OCI-LY3 (cell line): ENCODE measurements around the gene SYCP1.
"Not testable (repeated sequence)": the region's sequence is repeated elsewhere in the genome, so short reads cannot be mapped to it uniquely, and the experiment has no call there.

Experiments
- H2AFZ ChIP-seq: fragments of 200-600, 300-600 bp; shearing (Covaris generic); 2 replicates; pipeline ENCODE4 v1.6.0; 2014; ENCODE audit warnings: antibody characterized with exemption, low read depth, low read length
- H3K27ac ChIP-seq: fragments of 200-600, 300-600 bp; sonication (generic); 2 replicates; pipeline ENCODE4 v1.5.1; 2014; ENCODE audit warnings: mild to moderate bottlenecking, low read length, moderate library complexity, mixed read lengths
- H3K27me3 ChIP-seq: fragments of 200-600, 300-600 bp; sonication (generic); 2 replicates; pipeline ENCODE4 v1.6.1; 2014; ENCODE audit warnings: low read depth, low read length, mixed read lengths
- H3K36me3 ChIP-seq: fragments of 200-600, 300-600 bp; sonication (generic); replicated peaks from 2 replicates; pipeline ENCODE3; 2014; ENCODE audit warnings: low read depth, low read length, mixed read lengths
- H3K4me1 ChIP-seq: fragments of 300-600, 200-600 bp; sonication (generic); 2 replicates; pipeline ENCODE4 v1.6.1; 2014; ENCODE audit warnings: low read length, mixed read lengths
- H3K4me2 ChIP-seq: fragments of 200-600, 300-600 bp; sonication (generic); 2 replicates; pipeline ENCODE4 v1.6.1; 2014; ENCODE audit warnings: low read length, mixed read lengths
- H3K4me3 ChIP-seq: fragments of 300-600, 200-600 bp; sonication (generic); 2 replicates; pipeline ENCODE4 v1.5.1; 2014; ENCODE audit warnings: antibody characterized with exemption, mild to moderate bottlenecking, low read length, moderate library complexity
- H3K79me2 ChIP-seq: fragments of 300-600, 200-600 bp; shearing (Covaris generic); 2 replicates; pipeline ENCODE4 v1.6.1; 2014; ENCODE audit warnings: mild to moderate bottlenecking, low read length, mixed read lengths
- H3K9ac ChIP-seq: fragments of 300-600, 200-600 bp; shearing (Covaris generic); 2 replicates; pipeline ENCODE4 v1.6.0; 2014; ENCODE audit warnings: mild to moderate bottlenecking, low read length, moderate library complexity
- H3K9me3 ChIP-seq: fragments of 200-600, 300-600 bp; shearing (Covaris generic); 2 replicates; pipeline ENCODE4 v1.6.1; 2014; ENCODE audit warnings: low read length, mixed read lengths; ENCODE audit not compliant: insufficient read depth
- H4K20me1 ChIP-seq: fragments of 200-600, 300-600 bp; sonication (generic); 2 replicates; pipeline ENCODE4 v1.6.1; 2016; ENCODE audit warnings: low read length, mixed read lengths; ENCODE audit not compliant: insufficient read depth
- CTCF ChIP-seq: fragments of 200-600, 300-600 bp; sonication (generic); IDR thresholded peaks from 2 replicates; pipeline ENCODE4 v1.5.1; 2014; ENCODE audit warnings: antibody characterized with exemption, low read length, low read depth
- EZH2phosphoT487 ChIP-seq: fragments of 200-600 bp; shearing (Covaris generic); IDR thresholded peaks from 2 replicates; pipeline ENCODE4 v1.6.1; 2018; ENCODE audit warnings: antibody characterized with exemption, mixed run types, low read depth

Gene SYCP1

GRCh38 chr1:114828251-114828650, 26.4 kb upstream of the SYCP1 start:
- H3K27me3 ChIP-seq, result no peaks in the 10 kb centered on the region
- H3K4me2 ChIP-seq, result no peak overlapping the region
- no peak overlapping the region for H3K9ac ChIP-seq
- H2AFZ ChIP-seq, result no peak overlapping the region
- no peaks in the 10 kb centered on the region for H3K36me3 ChIP-seq
- H4K20me1 ChIP-seq, result no peaks in the 10 kb centered on the region
- H3K4me1 ChIP-seq, result no peaks in the 10 kb centered on the region
- no peaks in the 10 kb centered on the region for H3K79me2 ChIP-seq
- no peaks in the 10 kb centered on the region for H3K9me3 ChIP-seq
- no peak overlapping the region for H3K4me3 ChIP-seq
- no peak overlapping the region for H3K27ac ChIP-seq
- no peak for TF ChIP-seq CTCF
- no peak for TF ChIP-seq EZH2phosphoT487

- not testable (repeated sequence) for H3K27ac ChIP-seq, H3K27me3 ChIP-seq, H3K4me3 ChIP-seq, H2AFZ ChIP-seq, H3K4me1 ChIP-seq, H3K4me2 ChIP-seq, H3K36me3 ChIP-seq, H3K9ac ChIP-seq, H4K20me1 ChIP-seq, H3K79me2 ChIP-seq, H3K9me3 ChIP-seq
These were observed 24.6 kb upstream of the SYCP1 start for GRCh38 chr1:114830075-114830474.

- no peak overlapping the region for H2AFZ ChIP-seq
- no peak overlapping the region for H3K4me3 ChIP-seq
- no peaks in the 10 kb centered on the region for H3K27me3 ChIP-seq
- no peaks in the 10 kb centered on the region for H3K79me2 ChIP-seq
- no peaks in the 10 kb centered on the region for H3K9me3 ChIP-seq
- no peak overlapping the region for H3K4me2 ChIP-seq
- TF ChIP-seq EZH2phosphoT487 (no peak), CTCF (no peak)
- H3K4me1 ChIP-seq, result no peaks in the 10 kb centered on the region
- H3K27ac ChIP-seq, result no peak overlapping the region
- H4K20me1 ChIP-seq, result no peaks in the 10 kb centered on the region
- H3K9ac ChIP-seq, result no peak overlapping the region
- no peaks in the 10 kb centered on the region for H3K36me3 ChIP-seq
These were observed 23.2 kb upstream of the SYCP1 start for GRCh38 chr1:114831276-114831994.

GRCh38 chr1:114832057-114832456, 22.6 kb upstream of the SYCP1 start:
- Histone ChIP-seq H3K9ac (no peak overlapping the region), H3K4me1 (no peaks in the 10 kb centered on the region), H3K9me3 (no peaks in the 10 kb centered on the region), H3K36me3 (no peaks in the 10 kb centered on the region), H3K4me2 (no peak overlapping the region), H3K4me3 (no peak overlapping the region), H3K79me2 (no peaks in the 10 kb centered on the region), H4K20me1 (no peaks in the 10 kb centered on the region), H3K27me3 (no peaks in the 10 kb centered on the region), H3K27ac (no peak overlapping the region), H2AFZ (no peak overlapping the region)
- TF ChIP-seq CTCF (no peak), EZH2phosphoT487 (no peak)
